Measurements from ENCODE around the gene TTC5.
"Not testable (repeated sequence)": the region's sequence is repeated elsewhere in the genome, so short reads cannot be mapped to it uniquely, and the experiment has no call there.

Gene TTC5

GRCh38 chr14:20305265-20306078 is at the start of gene TTC5:
TTC5 (minus strand) TSS chr14:20305951; CDS start chr14:20305937, 14 bp downstream.
- DNase-seq = peak; percentile 87 to 96 (median 92)

GRCh38 chr14:20350860-20351259 is 45.1 kb upstream of the TTC5 start:
- DNase-seq = no peak

GRCh38 chr14:20350282-20350681 is 44.5 kb upstream of the TTC5 start:
- no peak for DNase-seq

- DNase-seq = no peak
Observed at GRCh38 chr14:20347747-20348146, 42.0 kb upstream of the TTC5 start.

- DNase-seq = no peak
Observed at GRCh38 chr14:20346713-20347112, 41.0 kb upstream of the TTC5 start.

GRCh38 chr14:20345366-20345765 is 39.6 kb upstream of the TTC5 start:
- DNase-seq = no peak

- DNase-seq = peak in 2 of 3 experiments; percentile 62 to 85
Observed at GRCh38 chr14:20343862-20344220, 38.1 kb upstream of the TTC5 start.

- DNase-seq = peak; percentile 100
Observed at GRCh38 chr14:20343092-20343861, 37.5 kb upstream of the TTC5 start, which contains the start of gene PARP2. PARP2 (plus strand) TSS chr14:20343635; CDS start chr14:20343642, 7 bp downstream.

- peak in 1 of 3 experiments; percentile 50 for DNase-seq
Observed at GRCh38 chr14:20341646-20342045, 35.9 kb upstream of the TTC5 start.

GRCh38 chr14:20341032-20341431 is 35.3 kb upstream of the TTC5 start:
- not testable (repeated sequence) for DNase-seq

GRCh38 chr14:20334017-20334416 is 28.3 kb upstream of the TTC5 start:
- DNase-seq = no peak

GRCh38 chr14:20333494-20333841 is 27.7 kb upstream of the TTC5 start:
- DNase-seq = no peak

GRCh38 chr14:20332788-20333493 is 27.2 kb upstream of the TTC5 start, which contains the start of gene CCNB1IP1:
CCNB1IP1 (minus strand) TSS chr14:20333279; CDS start chr14:20316523, 16,756 bp downstream.
- peak; percentile 89 to 95 (median 91) for DNase-seq

- peak in 1 of 3 experiments; percentile 27 for DNase-seq
Observed at GRCh38 chr14:20332431-20332787, 26.7 kb upstream of the TTC5 start.

- DNase-seq = no peak
Observed at GRCh38 chr14:20331053-20331613, 25.4 kb upstream of the TTC5 start.

GRCh38 chr14:20329355-20329754 is 23.6 kb upstream of the TTC5 start:
- DNase-seq = no peak

- no peak for DNase-seq
Observed at GRCh38 chr14:20328705-20329104, 23.0 kb upstream of the TTC5 start.

- DNase-seq = peak; percentile 31 to 83 (median 77)
Observed at GRCh38 chr14:20327005-20327869, 21.5 kb upstream of the TTC5 start.

GRCh38 chr14:20317720-20318119 is 12.0 kb upstream of the TTC5 start:
- DNase-seq = no peak

GRCh38 chr14:20314026-20314425 is 8.3 kb upstream of the TTC5 start:
- no peak for DNase-seq

- DNase-seq = no peak
Observed at GRCh38 chr14:20306079-20306423, 300 bp upstream of the TTC5 start.
